Loucy (cell line): ENCODE data around the gene SORCS2.

Experiments used
- H2AFZ ChIP-seq: fragments of 200-600 bp; sonication (generic); 2 replicates; pipeline ENCODE4 v1.6.0; 2016; ENCODE audit warnings: antibody characterized with exemption, mild to moderate bottlenecking, low read length, moderate library complexity
- H3F3A ChIP-seq: fragments of 200-600 bp; 2 replicates; pipeline ENCODE4 v1.6.0; 2016; ENCODE audit warnings: antibody characterized with exemption, low read depth, mild to moderate bottlenecking
- H3K27me3 ChIP-seq: fragments of 200-600 bp; sonication (generic); 2 replicates; pipeline ENCODE4 v1.6.1; 2014; ENCODE audit warnings: low read length, mild to moderate bottlenecking; ENCODE audit not compliant: insufficient read depth, poor library complexity, severe bottlenecking
- H3K36me3 ChIP-seq: fragments of 200-600 bp; sonication (generic); 2 replicates; pipeline ENCODE4 v1.6.1; 2016; ENCODE audit warnings: low read length; ENCODE audit not compliant: insufficient read depth
- H3K4me1 ChIP-seq: fragments of 200-600 bp; sonication (generic); 2 replicates; pipeline ENCODE4 v1.5.1; 2014; ENCODE audit warnings: low read length, mild to moderate bottlenecking; ENCODE audit not compliant: insufficient read depth, poor library complexity, severe bottlenecking
- H3K4me2 ChIP-seq: fragments of 200-600 bp; sonication (generic); 2 replicates; pipeline ENCODE4 v1.6.0; 2014; ENCODE audit warnings: antibody characterized with exemption, low read length, low read depth, mild to moderate bottlenecking; ENCODE audit not compliant: poor library complexity, severe bottlenecking
- H3K4me3 ChIP-seq: fragments of 200-600 bp; sonication (generic); 2 replicates; pipeline ENCODE4 v1.5.1; 2014; ENCODE audit warnings: low read length, mild to moderate bottlenecking, mixed read lengths; ENCODE audit not compliant: poor library complexity, severe bottlenecking
- H3K79me2 ChIP-seq: fragments of 200-600 bp; sonication (generic); 2 replicates; pipeline ENCODE4 v1.6.1; 2014; ENCODE audit warnings: low read length; ENCODE audit not compliant: insufficient read depth
- H3K9ac ChIP-seq: fragments of 200-600 bp; sonication (generic); 2 replicates; pipeline ENCODE4 v1.6.0; 2014; ENCODE audit warnings: mild to moderate bottlenecking, low read depth, low read length, moderate library complexity; ENCODE audit not compliant: poor library complexity, severe bottlenecking
- H3K9me2 ChIP-seq: fragments of 200-600 bp; sonication (generic); replicated peaks from 2 replicates; pipeline ENCODE4 v1.6.1; 2016; ENCODE audit warnings: low read depth, low read length, mixed read lengths
- H3K9me3 ChIP-seq: fragments of 200-600 bp; sonication (generic); 2 replicates; pipeline ENCODE4 v1.6.1; 2014; ENCODE audit warnings: mild to moderate bottlenecking, antibody characterized with exemption, low read length, low read depth; ENCODE audit not compliant: insufficient read depth
- H4K20me1 ChIP-seq: fragments of 200-600 bp; sonication (generic); 2 replicates; pipeline ENCODE4 v1.6.0; 2014; ENCODE audit warnings: antibody characterized with exemption, low read length, mild to moderate bottlenecking; ENCODE audit not compliant: insufficient read depth, poor library complexity, severe bottlenecking
- CTCF ChIP-seq: fragments of 200-600 bp; sonication (generic); conservative IDR thresholded peaks from 2 replicates; pipeline ENCODE4 v1.5.1; 2014; ENCODE audit warnings: mild to moderate bottlenecking, antibody characterized with exemption, low read length
- EZH2phosphoT487 ChIP-seq: fragments of 200-600 bp; IDR thresholded peaks from 2 replicates; pipeline ENCODE4 v1.6.1; 2018; ENCODE audit warnings: antibody characterized with exemption, mild to moderate bottlenecking, moderate library complexity, borderline replicate concordance

Gene SORCS2

GRCh38 chr4:7395645-7396044 lies 203.3 kb downstream of the SORCS2 start:
- Histone ChIP-seq H3K4me2 (no peak overlapping the region), H3K27me3 (no peaks in the 10 kb centered on the region), H3K9ac (no peak overlapping the region), H3K79me2 (no peaks in the 10 kb centered on the region), H3K9me3 (peaks cover 10% of the 10 kb centered on the region; the same call in 1 of the 2 replicates), H3F3A (no peaks in the 10 kb centered on the region), H3K4me3 (no peak overlapping the region), H4K20me1 (no peaks in the 10 kb centered on the region), H3K9me2 (no peaks in the 10 kb centered on the region), H3K4me1 (no peaks in the 10 kb centered on the region), H3K36me3 (no peaks in the 10 kb centered on the region), H2AFZ (no peak overlapping the region)
- no peak for TF ChIP-seq CTCF
- TF ChIP-seq EZH2phosphoT487 = no peak

- no peak overlapping the region for H3K4me3 ChIP-seq
- H3K9me3 ChIP-seq = peaks cover 10% of the 10 kb centered on the region; the same call in 1 of the 2 replicates
- H3K4me2 ChIP-seq = no peak overlapping the region
- no peak overlapping the region for H3K9ac ChIP-seq
- no peaks in the 10 kb centered on the region for H4K20me1 ChIP-seq
- no peaks in the 10 kb centered on the region for H3F3A ChIP-seq
- no peaks in the 10 kb centered on the region for H3K27me3 ChIP-seq
- no peaks in the 10 kb centered on the region for H3K9me2 ChIP-seq
- H3K4me1 ChIP-seq = no peaks in the 10 kb centered on the region
- H2AFZ ChIP-seq = no peak overlapping the region
- H3K36me3 ChIP-seq = no peaks in the 10 kb centered on the region
- TF ChIP-seq EZH2phosphoT487 (no peak), CTCF (no peak)
- H3K79me2 ChIP-seq = no peaks in the 10 kb centered on the region
These were observed 204.0 kb downstream of the SORCS2 start for GRCh38 chr4:7396186-7396910.

GRCh38 chr4:7397206-7398103 lies 205.1 kb downstream of the SORCS2 start:
- H3K9ac ChIP-seq = no peak overlapping the region
- no peaks in the 10 kb centered on the region for H3K4me1 ChIP-seq
- no peaks in the 10 kb centered on the region for H3K79me2 ChIP-seq
- no peaks in the 10 kb centered on the region for H3F3A ChIP-seq
- no peaks in the 10 kb centered on the region for H4K20me1 ChIP-seq
- H2AFZ ChIP-seq = no peak overlapping the region
- no peaks in the 10 kb centered on the region for H3K27me3 ChIP-seq
- H3K4me2 ChIP-seq = no peak overlapping the region
- TF ChIP-seq EZH2phosphoT487 (no peak), CTCF (no peak)
- H3K36me3 ChIP-seq = no peaks in the 10 kb centered on the region
- no peak overlapping the region for H3K4me3 ChIP-seq
- peaks cover 7% of the 10 kb centered on the region; the same call in 1 of the 2 replicates for H3K9me3 ChIP-seq
- no peaks in the 10 kb centered on the region for H3K9me2 ChIP-seq
